ENCODE results near the gene CDK10. TPM values are rescaled to one million over a fixed set of nuclear protein-coding genes. Genes with fewer than 3 reads are reported as not detected.
A peak's percentile ranks its signal among the peaks of the same experiment; 100 is the strongest.

Gene CDK10
- polyA plus RNA-seq, 1 donor from 2014 or later, result 126 TPM

DNA sequence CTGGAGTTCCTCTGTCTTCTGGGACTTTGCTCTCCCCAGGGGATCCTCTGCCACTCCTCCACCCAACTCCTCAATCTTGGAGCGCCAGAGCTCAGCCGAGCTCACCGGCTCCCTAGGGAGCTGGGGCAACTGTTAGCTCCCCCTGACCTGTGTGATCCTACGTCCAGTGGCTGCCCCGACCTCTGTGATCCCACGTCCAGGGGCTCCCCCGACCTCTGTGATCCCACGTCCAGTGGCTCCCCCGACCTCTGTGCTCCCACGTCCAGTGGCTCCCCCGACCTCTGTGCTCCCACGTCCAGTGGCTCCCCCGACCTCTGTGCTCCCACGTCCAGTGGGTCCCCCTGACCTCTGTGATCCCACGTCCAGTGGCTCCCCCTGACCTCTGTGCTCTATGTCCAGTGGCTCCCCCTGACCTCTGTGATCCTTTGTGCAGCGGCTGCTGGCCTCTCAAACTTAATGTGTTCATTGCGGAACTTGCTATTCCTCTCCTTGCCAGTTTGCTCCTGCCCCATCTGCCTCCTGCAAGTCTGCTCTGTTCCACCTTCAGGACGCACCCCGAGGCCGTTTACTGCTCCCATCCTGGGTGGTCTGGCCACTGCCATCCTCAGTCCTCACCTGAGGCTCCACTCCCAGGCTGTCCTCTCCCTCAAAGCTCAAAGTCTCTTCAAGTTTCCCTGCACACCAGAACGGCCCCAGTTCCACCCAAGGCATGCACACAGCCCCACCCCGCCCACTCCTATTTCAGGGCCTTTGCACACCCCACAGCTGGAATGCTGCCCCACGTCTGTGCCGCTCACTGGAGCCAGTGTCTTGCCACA is 31.4 kb downstream of the CDK10 start:
- H3K9ac ChIP-seq (ENCODE audit: low read length), result no peak overlapping the region
- no peak overlapping the region for H2AFZ ChIP-seq (ENCODE audit: low read depth, low read length)
- H3K4me3 ChIP-seq (ENCODE audit: low read length), result no peak overlapping the region
- H3F3A ChIP-seq (ENCODE audit: insufficient read depth, low read length, poor library complexity, severe bottlenecking), result no peaks in the 10 kb centered on the region
- H3K36me3 ChIP-seq (ENCODE audit: insufficient read depth, low read length), result no peaks in the 10 kb centered on the region
- no peak overlapping the region for H3K4me2 ChIP-seq (ENCODE audit: low read length)
- no peaks in the 10 kb centered on the region for H3K79me2 ChIP-seq (replicated peaks; ENCODE audit: insufficient read depth, low read length)
- H3K27me3 ChIP-seq (ENCODE audit: insufficient read depth, low read depth, low read length), result no peaks in the 10 kb centered on the region
- H3K9me3 ChIP-seq (ENCODE audit: low read length), result no peaks in the 10 kb centered on the region
- H3K27ac ChIP-seq (ENCODE audit: low read length), result no peak overlapping the region
- no peak for TF ChIP-seq POLR2AphosphoS5 (IDR thresholded peaks at IDR 0.05)
- no peak for TF ChIP-seq MXI1 (conservative IDR thresholded peaks at IDR 0.05; ENCODE audit: poor library complexity, severe bottlenecking)
- no peaks in the 10 kb centered on the region for H3K9me2 ChIP-seq (ENCODE audit: insufficient read depth, low read length)
- peaks cover 9% of the 10 kb centered on the region for H4K20me1 ChIP-seq (ENCODE audit: insufficient read depth)

DNA sequence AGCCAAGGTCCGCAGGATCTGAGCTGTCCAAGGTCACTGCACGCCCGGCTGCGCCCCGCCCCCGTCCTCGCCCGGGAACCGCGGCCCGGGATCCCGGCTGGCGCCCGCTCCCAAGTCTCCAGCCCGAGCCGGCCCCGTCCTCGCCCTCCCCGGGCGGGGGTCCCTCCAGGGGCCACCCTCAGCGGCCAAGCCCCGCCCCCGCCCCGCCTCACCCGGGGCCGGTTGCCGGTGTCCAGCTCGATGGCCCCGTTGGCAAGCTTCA is 34.0 kb downstream of the CDK10 start:
- Histone ChIP-seq H3K27ac (ENCODE audit: low read length) (peak overlapping the region; percentile 78), H3K27me3 (ENCODE audit: insufficient read depth, low read depth, low read length) (no peaks in the 10 kb centered on the region), H3K9me3 (ENCODE audit: low read length) (no peaks in the 10 kb centered on the region), H3K9ac (ENCODE audit: low read length) (peak overlapping the region; percentile 81), H4K20me1 (ENCODE audit: insufficient read depth) (peaks cover 9% of the 10 kb centered on the region), H3K4me2 (ENCODE audit: low read length) (peak overlapping the region; percentile 76), H3K36me3 (ENCODE audit: insufficient read depth, low read length) (no peaks in the 10 kb centered on the region), H3F3A (ENCODE audit: insufficient read depth, low read length, poor library complexity, severe bottlenecking) (no peaks in the 10 kb centered on the region), H3K4me3 (ENCODE audit: low read length) (peak overlapping the region; percentile 93), H3K9me2 (ENCODE audit: insufficient read depth, low read length) (no peaks in the 10 kb centered on the region), H2AFZ (ENCODE audit: low read depth, low read length) (no peak overlapping the region), H3K79me2 (replicated peaks; ENCODE audit: insufficient read depth, low read length) (no peaks in the 10 kb centered on the region)
- TF ChIP-seq EP300 (conservative IDR thresholded peaks at IDR 0.05; ENCODE audit: poor library complexity, severe bottlenecking) (no peak), TAF1 (IDR thresholded peaks at IDR 0.05; ENCODE audit: low read depth) (peak; percentile 26), EZH2 (IDR thresholded peaks at IDR 0.05; ENCODE audit: borderline replicate concordance, insufficient read depth, low read length, poor library complexity, severe bottlenecking) (no peak), POLR2AphosphoS5 (IDR thresholded peaks at IDR 0.05) (no peak), SMC3 (conservative IDR thresholded peaks at IDR 0.05; ENCODE audit: poor library complexity) (no peak)

DNA sequence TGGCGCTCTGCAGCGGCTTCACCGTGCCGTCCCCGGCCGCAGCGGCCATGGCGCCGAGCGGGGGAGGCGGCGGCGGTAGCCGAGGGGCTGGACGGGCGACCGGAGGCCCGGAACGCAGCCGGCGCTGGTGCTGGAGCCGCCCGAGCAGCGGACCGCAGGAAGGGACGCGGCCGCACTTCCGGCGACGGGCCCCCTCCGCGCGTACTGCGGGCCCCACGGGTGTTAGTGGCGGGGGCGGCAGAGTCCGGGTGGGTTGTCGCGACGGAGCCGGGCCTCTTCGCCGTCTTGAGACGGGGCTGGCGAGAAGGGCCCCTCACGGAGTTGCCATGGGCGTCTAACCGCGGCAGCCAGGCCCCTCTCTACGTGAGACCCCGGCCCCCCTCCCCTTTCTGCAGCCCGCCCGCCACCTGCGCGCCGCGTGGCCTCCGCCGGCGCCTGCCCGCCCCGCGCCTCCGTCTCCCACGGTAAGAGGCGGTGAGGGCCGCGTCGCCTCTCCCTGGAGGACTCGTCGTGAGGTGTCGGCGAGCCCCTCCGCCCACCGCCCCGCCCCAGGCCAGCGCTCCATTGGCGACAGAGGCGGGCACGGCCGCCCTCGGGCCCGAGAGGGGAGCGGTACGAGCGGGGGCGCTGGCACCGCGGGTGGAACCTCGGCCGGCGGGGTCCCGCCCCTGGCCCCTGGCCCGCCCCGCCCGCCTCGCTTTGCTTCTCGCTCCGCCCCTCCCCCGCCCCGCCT is 34.5 kb downstream of the CDK10 start, which contains the start of the genes VPS9D1 and ZNF276:
Gene VPS9D1, minus strand, starts transcription at position 86 of the 733 bp plus-strand sequence. Its CDS starts 37 bp downstream, at position 49.
Gene ZNF276, plus strand, starts transcription at position 725 of the 733 bp plus-strand sequence. CDS start 104 bp downstream, outside the sequence.
- H3K27me3 ChIP-seq (ENCODE audit: insufficient read depth, low read depth, low read length), result no peaks in the 10 kb centered on the region
- no peaks in the 10 kb centered on the region for H3K9me2 ChIP-seq (ENCODE audit: insufficient read depth, low read length)
- H3K79me2 ChIP-seq (replicated peaks; ENCODE audit: insufficient read depth, low read length), result no peaks in the 10 kb centered on the region
- no peaks in the 10 kb centered on the region for H3F3A ChIP-seq (ENCODE audit: insufficient read depth, low read length, poor library complexity, severe bottlenecking)
- peak; percentile 56 for TF ChIP-seq EP300 (conservative IDR thresholded peaks at IDR 0.05; ENCODE audit: poor library complexity, severe bottlenecking)
- no peak for TF ChIP-seq EZH2 (IDR thresholded peaks at IDR 0.05; ENCODE audit: borderline replicate concordance, insufficient read depth, low read length, poor library complexity, severe bottlenecking)
- no peak for TF ChIP-seq RAD21 (conservative IDR thresholded peaks at IDR 0.05)
- peak; percentile 57 for TF ChIP-seq POLR2AphosphoS5 (IDR thresholded peaks at IDR 0.05)
- TF ChIP-seq, protein P1, sequence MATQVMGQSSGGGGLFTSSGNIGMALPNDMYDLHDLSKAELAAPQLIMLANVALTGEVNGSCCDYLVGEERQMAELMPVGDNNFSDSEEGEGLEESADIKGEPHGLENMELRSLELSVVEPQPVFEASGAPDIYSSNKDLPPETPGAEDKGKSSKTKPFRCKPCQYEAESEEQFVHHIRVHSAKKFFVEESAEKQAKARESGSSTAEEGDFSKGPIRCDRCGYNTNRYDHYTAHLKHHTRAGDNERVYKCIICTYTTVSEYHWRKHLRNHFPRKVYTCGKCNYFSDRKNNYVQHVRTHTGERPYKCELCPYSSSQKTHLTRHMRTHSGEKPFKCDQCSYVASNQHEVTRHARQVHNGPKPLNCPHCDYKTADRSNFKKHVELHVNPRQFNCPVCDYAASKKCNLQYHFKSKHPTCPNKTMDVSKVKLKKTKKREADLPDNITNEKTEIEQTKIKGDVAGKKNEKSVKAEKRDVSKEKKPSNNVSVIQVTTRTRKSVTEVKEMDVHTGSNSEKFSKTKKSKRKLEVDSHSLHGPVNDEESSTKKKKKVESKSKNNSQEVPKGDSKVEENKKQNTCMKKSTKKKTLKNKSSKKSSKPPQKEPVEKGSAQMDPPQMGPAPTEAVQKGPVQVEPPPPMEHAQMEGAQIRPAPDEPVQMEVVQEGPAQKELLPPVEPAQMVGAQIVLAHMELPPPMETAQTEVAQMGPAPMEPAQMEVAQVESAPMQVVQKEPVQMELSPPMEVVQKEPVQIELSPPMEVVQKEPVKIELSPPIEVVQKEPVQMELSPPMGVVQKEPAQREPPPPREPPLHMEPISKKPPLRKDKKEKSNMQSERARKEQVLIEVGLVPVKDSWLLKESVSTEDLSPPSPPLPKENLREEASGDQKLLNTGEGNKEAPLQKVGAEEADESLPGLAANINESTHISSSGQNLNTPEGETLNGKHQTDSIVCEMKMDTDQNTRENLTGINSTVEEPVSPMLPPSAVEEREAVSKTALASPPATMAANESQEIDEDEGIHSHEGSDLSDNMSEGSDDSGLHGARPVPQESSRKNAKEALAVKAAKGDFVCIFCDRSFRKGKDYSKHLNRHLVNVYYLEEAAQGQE (IDR thresholded peaks at IDR 0.05; ENCODE audit: borderline replicate concordance), result peak; percentile 40
- TF ChIP-seq MXI1 (conservative IDR thresholded peaks at IDR 0.05; ENCODE audit: poor library complexity, severe bottlenecking), result peak; percentile 96
- peak; percentile 6 for TF ChIP-seq SMC3 (conservative IDR thresholded peaks at IDR 0.05; ENCODE audit: poor library complexity)
- peak; percentile 83 for TF ChIP-seq TAF1 (IDR thresholded peaks at IDR 0.05; ENCODE audit: low read depth)
- TF ChIP-seq, protein P2, sequence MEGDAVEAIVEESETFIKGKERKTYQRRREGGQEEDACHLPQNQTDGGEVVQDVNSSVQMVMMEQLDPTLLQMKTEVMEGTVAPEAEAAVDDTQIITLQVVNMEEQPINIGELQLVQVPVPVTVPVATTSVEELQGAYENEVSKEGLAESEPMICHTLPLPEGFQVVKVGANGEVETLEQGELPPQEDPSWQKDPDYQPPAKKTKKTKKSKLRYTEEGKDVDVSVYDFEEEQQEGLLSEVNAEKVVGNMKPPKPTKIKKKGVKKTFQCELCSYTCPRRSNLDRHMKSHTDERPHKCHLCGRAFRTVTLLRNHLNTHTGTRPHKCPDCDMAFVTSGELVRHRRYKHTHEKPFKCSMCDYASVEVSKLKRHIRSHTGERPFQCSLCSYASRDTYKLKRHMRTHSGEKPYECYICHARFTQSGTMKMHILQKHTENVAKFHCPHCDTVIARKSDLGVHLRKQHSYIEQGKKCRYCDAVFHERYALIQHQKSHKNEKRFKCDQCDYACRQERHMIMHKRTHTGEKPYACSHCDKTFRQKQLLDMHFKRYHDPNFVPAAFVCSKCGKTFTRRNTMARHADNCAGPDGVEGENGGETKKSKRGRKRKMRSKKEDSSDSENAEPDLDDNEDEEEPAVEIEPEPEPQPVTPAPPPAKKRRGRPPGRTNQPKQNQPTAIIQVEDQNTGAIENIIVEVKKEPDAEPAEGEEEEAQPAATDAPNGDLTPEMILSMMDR (IDR thresholded peaks at IDR 0.05; ENCODE audit: poor library complexity, severe bottlenecking), result peak; percentile 10
- H4K20me1 ChIP-seq (ENCODE audit: insufficient read depth), result peaks cover 9% of the 10 kb centered on the region
- peak within 1 kb of the TSS; percentile 78 for H3K27ac ChIP-seq (ENCODE audit: low read length)
- H3K9me3 ChIP-seq (ENCODE audit: low read length), result no peaks in the 10 kb centered on the region
- H3K36me3 ChIP-seq (ENCODE audit: insufficient read depth, low read length), result no peaks in the 10 kb centered on the region
- peak within 1 kb of the TSS; percentile 76 for H3K4me2 ChIP-seq (ENCODE audit: low read length)
- peak within 1 kb of the TSS; percentile 81 for H3K9ac ChIP-seq (ENCODE audit: low read length)
- H3K4me3 ChIP-seq (ENCODE audit: low read length), result peak within 1 kb of the TSS; percentile 93
- H2AFZ ChIP-seq (ENCODE audit: low read depth, low read length), result no peak within 1 kb of the TSS

Measured in neural cell (in vitro differentiated cells).